GM23338 (cell line): ENCODE data around the gene DPYD. TPM values are rescaled to one million over a fixed set of nuclear protein-coding genes. Genes with fewer than 3 reads are reported as not detected.

ENCODE experiments used
- ATAC-seq: fragments of 200-7000 bp; cut with Tn5 transposase; 3 replicates; pipeline ENCODE4 v1.9.1; 2020
- DNase-seq: peaks from one replicate; pipeline ENCODE4 v3.0.0-alpha.2; 2015; ENCODE audit warnings: low spot score
- H2AFZ ChIP-seq: fragments of 200-600 bp; sonication (generic); 2 replicates; pipeline ENCODE4 v1.8.0; 2016; ENCODE audit warnings: antibody characterized with exemption, mild to moderate bottlenecking, moderate library complexity
- H3F3A ChIP-seq: fragments of 200-600 bp; sonication (generic); replicated peaks from 2 replicates; pipeline ENCODE4 v1.8.0; 2017; ENCODE audit warnings: antibody characterized with exemption, mixed run types, low read depth
- H3K27ac ChIP-seq: fragments of 200-600 bp; sonication (generic); 2 replicates; pipeline ENCODE4 v1.6.1; 2016; ENCODE audit warnings: low read depth
- H3K27me3 ChIP-seq: fragments of 200-600 bp; sonication (generic); 2 replicates; pipeline ENCODE4 v1.8.0; 2016; ENCODE audit warnings: mild to moderate bottlenecking, mixed run types, moderate library complexity; ENCODE audit not compliant: insufficient read depth
- H3K36me3 ChIP-seq: fragments of 200-600 bp; sonication (generic); 2 replicates; pipeline ENCODE4 v1.8.0; 2016; ENCODE audit warnings: mild to moderate bottlenecking; ENCODE audit not compliant: insufficient read depth
- H3K4me1 ChIP-seq: fragments of 200-600 bp; sonication (generic); 2 replicates; pipeline ENCODE4 v1.8.0; 2016; ENCODE audit warnings: mild to moderate bottlenecking, moderate library complexity; ENCODE audit not compliant: insufficient read depth
- H3K4me2 ChIP-seq: fragments of 200-600 bp; sonication (generic); 2 replicates; pipeline ENCODE4 v1.7.1; 2017; ENCODE audit warnings: mixed run types
- H3K4me3 ChIP-seq: fragments of 200-600 bp; sonication (generic); 2 replicates; pipeline ENCODE4 v1.6.1; 2016; ENCODE audit warnings: mixed run types
- H3K79me2 ChIP-seq: fragments of 200-600 bp; sonication (generic); replicated peaks from 2 replicates; pipeline ENCODE4 v1.8.0; 2017; ENCODE audit warnings: mild to moderate bottlenecking; ENCODE audit not compliant: insufficient read depth
- H3K9me2 ChIP-seq: fragments of 200-600 bp; sonication (generic); 2 replicates; pipeline ENCODE4 v1.8.0; 2017; ENCODE audit not compliant: insufficient read depth
- H4K20me1 ChIP-seq: fragments of 200-600 bp; sonication (generic); replicated peaks from 2 replicates; pipeline ENCODE4 v1.8.0; 2017; ENCODE audit warnings: mild to moderate bottlenecking; ENCODE audit not compliant: insufficient read depth
- H3K27ac Mint-ChIP-seq: 2 replicates; pipeline ENCODE4 v1.8.0; 2020; ENCODE audit warnings: inconsistent platforms, mild to moderate bottlenecking, moderate library complexity, mixed read lengths
- H3K27me3 Mint-ChIP-seq: 3 replicates; pipeline ENCODE4 v1.8.0; 2022; ENCODE audit warnings: low read depth, mild to moderate bottlenecking, moderate library complexity, mixed read lengths, inconsistent platforms; ENCODE audit not compliant: insufficient read depth, poor library complexity
- H3K36me3 Mint-ChIP-seq: 3 replicates; pipeline ENCODE4 v1.8.0; 2021; ENCODE audit warnings: low read depth, mild to moderate bottlenecking, inconsistent platforms, moderate library complexity, mixed read lengths
- H3K4me1 Mint-ChIP-seq: 3 replicates; pipeline ENCODE4 v1.8.0; 2020; ENCODE audit warnings: mild to moderate bottlenecking, inconsistent platforms, mixed read lengths
- H3K4me3 Mint-ChIP-seq: 3 replicates; pipeline ENCODE4 v1.8.0; 2021; ENCODE audit warnings: moderate library complexity, mild to moderate bottlenecking, inconsistent platforms, mixed read lengths
- H3K9me3 Mint-ChIP-seq: 3 replicates; pipeline ENCODE4 v1.8.0; 2020; ENCODE audit warnings: moderate library complexity, mild to moderate bottlenecking, inconsistent platforms, mixed read lengths
- CREB1 ChIP-seq: fragments of 250-450 bp; sonication (Bioruptor Pico); IDR thresholded peaks from 2 replicates; pipeline ENCODE4 v1.5.0; 2020; ENCODE audit warnings: low read depth, mild to moderate bottlenecking, moderate library complexity
- EZH2phosphoT487 ChIP-seq: fragments of 200-600 bp; sonication (generic); IDR thresholded peaks from one replicate; pipeline ENCODE4 v1.8.1; 2018; ENCODE audit warnings: antibody characterized with exemption; ENCODE audit not compliant: unreplicated experiment
- JUNB ChIP-seq: IDR thresholded peaks from one replicate; pipeline ENCODE4 v1.6.1; 2016; ENCODE audit warnings: antibody characterized with exemption; ENCODE audit not compliant: unreplicated experiment
- POLR2AphosphoS5 ChIP-seq: IDR thresholded peaks from 2 replicates; pipeline ENCODE4 v1.6.1; 2016; ENCODE audit warnings: antibody characterized with exemption, low read depth
- STAT1 ChIP-seq: IDR thresholded peaks from one replicate; pipeline ENCODE4 v1.6.1; 2016; ENCODE audit warnings: antibody characterized with exemption; ENCODE audit not compliant: unreplicated experiment
- ZNF114 ChIP-seq: fragments of 250-450 bp; sonication (Bioruptor Pico); IDR thresholded peaks from 2 replicates; pipeline ENCODE4 v1.5.0; 2020; ENCODE audit warnings: mild to moderate bottlenecking, moderate library complexity
- polyA plus RNA-seq: library from polyadenylated mRNA; unstranded; fragments of >200 nt; fragmentation: Nextera tagmentation; extraction: Ambion mirVana; gene quantifications from 2 replicates; pipeline ENCODE4 v1.2.1, GENCODE V29; 2016
- total RNA-seq: library from RNA; depleted of rRNA; stranded (reverse); fragments of >200 nt; shearing (Covaris generic); gene quantifications from 2 replicates; pipeline ENCODE4 v1.2.3, GENCODE V29; 2014
- TF ChIP-seq, protein P1 (sequence below): fragments of 250-450 bp; sonication (Bioruptor Pico); IDR thresholded peaks from 2 replicates; pipeline ENCODE4 v1.5.0; 2020; ENCODE audit warnings: mild to moderate bottlenecking, moderate library complexity
- TF ChIP-seq, protein P2 (sequence below): IDR thresholded peaks from 2 replicates; pipeline ENCODE4 v1.6.1; 2016; ENCODE audit warnings: antibody characterized with exemption
- TF ChIP-seq, protein P3 (sequence below), 2 experiments: fragments of 200-600 bp in 1 of 2; sonication (generic) in 1 of 2; conservative IDR thresholded peaks; 2 replicates each; pipeline versions ENCODE4 v1.5.1 to v1.6.1; 2016 to 2017; ENCODE audit warnings: antibody characterized with exemption in 2 of 2, low read depth in 2 of 2, mild to moderate bottlenecking in 2 of 2, moderate library complexity in 1 of 2

Gene DPYD
- total and polyA plus RNA-seq, 2 experiments from 2014 or later, result 0.50 to 1.6 TPM

DNA sequence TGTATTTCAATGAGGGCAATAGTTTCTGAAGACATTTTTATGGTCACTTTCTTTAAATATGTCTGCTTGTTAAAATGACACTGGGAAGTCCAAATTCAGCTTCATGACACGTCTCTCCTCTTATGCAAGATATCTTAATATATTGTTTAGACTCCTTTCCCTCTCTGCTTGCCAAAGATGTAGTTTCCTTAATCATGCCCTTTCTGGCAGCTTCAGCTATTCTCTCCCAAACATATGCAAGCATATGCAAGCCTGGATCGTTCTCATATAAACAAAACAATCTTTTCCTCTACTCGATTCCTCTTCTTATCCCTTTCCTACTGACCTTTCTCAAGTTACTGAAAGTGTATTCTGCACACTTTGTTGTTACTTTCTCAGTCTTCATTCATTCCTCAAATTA is 827.1 kb downstream of the DPYD start:
- H4K20me1 ChIP-seq, result no peaks in the 10 kb centered on the region
- no peak overlapping the region for H3K4me2 ChIP-seq
- no peak for ATAC-seq
- Mint-ChIP-seq H3K9me3 (no peaks in the 10 kb centered on the region; the same call in 2 of the 3 replicates), H3K36me3 (no peaks in the 10 kb centered on the region; the same call in 2 of the 3 replicates), H3K27ac (no peak overlapping the region), H3K4me1 (no peaks in the 10 kb centered on the region), H3K27me3 (no peaks in the 10 kb centered on the region), H3K4me3 (no peak overlapping the region)
- H3K4me3 ChIP-seq, result no peak overlapping the region
- H2AFZ ChIP-seq, result no peak overlapping the region
- H3K4me1 ChIP-seq, result peaks cover 5% of the 10 kb centered on the region; the same call in 1 of the 2 replicates
- no peaks in the 10 kb centered on the region for H3K9me2 ChIP-seq
- TF ChIP-seq STAT1 (no peak), JUNB (no peak), POLR2AphosphoS5 (no peak), ZNF114 (no peak), CREB1 (CRISPR knock-in tag) (no peak), EZH2phosphoT487 (no peak)
- TF ChIP-seq, protein P1, sequence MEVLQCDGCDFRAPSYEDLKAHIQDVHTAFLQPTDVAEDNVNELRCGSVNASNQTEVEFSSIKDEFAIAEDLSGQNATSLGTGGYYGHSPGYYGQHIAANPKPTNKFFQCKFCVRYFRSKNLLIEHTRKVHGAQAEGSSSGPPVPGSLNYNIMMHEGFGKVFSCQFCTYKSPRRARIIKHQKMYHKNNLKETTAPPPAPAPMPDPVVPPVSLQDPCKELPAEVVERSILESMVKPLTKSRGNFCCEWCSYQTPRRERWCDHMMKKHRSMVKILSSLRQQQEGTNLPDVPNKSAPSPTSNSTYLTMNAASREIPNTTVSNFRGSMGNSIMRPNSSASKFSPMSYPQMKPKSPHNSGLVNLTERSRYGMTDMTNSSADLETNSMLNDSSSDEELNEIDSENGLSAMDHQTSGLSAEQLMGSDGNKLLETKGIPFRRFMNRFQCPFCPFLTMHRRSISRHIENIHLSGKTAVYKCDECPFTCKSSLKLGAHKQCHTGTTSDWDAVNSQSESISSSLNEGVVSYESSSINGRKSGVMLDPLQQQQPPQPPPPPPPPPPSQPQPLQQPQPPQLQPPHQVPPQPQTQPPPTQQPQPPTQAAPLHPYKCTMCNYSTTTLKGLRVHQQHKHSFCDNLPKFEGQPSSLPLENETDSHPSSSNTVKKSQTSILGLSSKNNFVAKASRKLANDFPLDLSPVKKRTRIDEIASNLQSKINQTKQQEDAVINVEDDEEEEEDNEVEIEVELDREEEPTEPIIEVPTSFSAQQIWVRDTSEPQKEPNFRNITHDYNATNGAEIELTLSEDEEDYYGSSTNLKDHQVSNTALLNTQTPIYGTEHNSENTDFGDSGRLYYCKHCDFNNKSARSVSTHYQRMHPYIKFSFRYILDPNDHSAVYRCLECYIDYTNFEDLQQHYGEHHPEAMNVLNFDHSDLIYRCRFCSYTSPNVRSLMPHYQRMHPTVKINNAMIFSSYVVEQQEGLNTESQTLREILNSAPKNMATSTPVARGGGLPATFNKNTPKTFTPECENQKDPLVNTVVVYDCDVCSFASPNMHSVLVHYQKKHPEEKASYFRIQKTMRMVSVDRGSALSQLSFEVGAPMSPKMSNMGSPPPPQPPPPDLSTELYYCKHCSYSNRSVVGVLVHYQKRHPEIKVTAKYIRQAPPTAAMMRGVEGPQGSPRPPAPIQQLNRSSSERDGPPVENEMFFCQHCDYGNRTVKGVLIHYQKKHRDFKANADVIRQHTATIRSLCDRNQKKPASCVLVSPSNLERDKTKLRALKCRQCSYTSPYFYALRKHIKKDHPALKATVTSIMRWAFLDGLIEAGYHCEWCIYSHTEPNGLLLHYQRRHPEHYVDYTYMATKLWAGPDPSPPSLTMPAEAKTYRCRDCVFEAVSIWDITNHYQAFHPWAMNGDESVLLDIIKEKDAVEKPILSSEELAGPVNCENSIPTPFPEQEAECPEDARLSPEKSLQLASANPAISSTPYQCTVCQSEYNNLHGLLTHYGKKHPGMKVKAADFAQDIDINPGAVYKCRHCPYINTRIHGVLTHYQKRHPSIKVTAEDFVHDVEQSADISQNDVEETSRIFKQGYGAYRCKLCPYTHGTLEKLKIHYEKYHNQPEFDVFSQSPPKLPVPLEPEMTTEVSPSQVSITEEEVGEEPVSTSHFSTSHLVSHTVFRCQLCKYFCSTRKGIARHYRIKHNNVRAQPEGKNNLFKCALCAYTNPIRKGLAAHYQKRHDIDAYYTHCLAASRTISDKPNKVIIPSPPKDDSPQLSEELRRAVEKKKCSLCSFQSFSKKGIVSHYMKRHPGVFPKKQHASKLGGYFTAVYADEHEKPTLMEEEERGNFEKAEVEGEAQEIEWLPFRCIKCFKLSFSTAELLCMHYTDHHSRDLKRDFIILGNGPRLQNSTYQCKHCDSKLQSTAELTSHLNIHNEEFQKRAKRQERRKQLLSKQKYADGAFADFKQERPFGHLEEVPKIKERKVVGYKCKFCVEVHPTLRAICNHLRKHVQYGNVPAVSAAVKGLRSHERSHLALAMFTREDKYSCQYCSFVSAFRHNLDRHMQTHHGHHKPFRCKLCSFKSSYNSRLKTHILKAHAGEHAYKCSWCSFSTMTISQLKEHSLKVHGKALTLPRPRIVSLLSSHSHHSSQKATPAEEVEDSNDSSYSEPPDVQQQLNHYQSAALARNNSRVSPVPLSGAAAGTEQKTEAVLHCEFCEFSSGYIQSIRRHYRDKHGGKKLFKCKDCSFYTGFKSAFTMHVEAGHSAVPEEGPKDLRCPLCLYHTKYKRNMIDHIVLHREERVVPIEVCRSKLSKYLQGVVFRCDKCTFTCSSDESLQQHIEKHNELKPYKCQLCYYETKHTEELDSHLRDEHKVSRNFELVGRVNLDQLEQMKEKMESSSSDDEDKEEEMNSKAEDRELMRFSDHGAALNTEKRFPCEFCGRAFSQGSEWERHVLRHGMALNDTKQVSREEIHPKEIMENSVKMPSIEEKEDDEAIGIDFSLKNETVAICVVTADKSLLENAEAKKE (CRISPR knock-in tag), result no peak
- TF ChIP-seq, protein P2, sequence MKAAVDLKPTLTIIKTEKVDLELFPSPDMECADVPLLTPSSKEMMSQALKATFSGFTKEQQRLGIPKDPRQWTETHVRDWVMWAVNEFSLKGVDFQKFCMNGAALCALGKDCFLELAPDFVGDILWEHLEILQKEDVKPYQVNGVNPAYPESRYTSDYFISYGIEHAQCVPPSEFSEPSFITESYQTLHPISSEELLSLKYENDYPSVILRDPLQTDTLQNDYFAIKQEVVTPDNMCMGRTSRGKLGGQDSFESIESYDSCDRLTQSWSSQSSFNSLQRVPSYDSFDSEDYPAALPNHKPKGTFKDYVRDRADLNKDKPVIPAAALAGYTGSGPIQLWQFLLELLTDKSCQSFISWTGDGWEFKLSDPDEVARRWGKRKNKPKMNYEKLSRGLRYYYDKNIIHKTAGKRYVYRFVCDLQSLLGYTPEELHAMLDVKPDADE, result no peak
- TF ChIP-seq, protein P3, sequence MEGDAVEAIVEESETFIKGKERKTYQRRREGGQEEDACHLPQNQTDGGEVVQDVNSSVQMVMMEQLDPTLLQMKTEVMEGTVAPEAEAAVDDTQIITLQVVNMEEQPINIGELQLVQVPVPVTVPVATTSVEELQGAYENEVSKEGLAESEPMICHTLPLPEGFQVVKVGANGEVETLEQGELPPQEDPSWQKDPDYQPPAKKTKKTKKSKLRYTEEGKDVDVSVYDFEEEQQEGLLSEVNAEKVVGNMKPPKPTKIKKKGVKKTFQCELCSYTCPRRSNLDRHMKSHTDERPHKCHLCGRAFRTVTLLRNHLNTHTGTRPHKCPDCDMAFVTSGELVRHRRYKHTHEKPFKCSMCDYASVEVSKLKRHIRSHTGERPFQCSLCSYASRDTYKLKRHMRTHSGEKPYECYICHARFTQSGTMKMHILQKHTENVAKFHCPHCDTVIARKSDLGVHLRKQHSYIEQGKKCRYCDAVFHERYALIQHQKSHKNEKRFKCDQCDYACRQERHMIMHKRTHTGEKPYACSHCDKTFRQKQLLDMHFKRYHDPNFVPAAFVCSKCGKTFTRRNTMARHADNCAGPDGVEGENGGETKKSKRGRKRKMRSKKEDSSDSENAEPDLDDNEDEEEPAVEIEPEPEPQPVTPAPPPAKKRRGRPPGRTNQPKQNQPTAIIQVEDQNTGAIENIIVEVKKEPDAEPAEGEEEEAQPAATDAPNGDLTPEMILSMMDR (conservative IDR thresholded peaks at IDR 0.05; ENCODE audit: low read depth in 2 of 2), result no peak
- no peak for DNase-seq
- H3K27ac ChIP-seq, result no peak overlapping the region
- H3K27me3 ChIP-seq, result no peaks in the 10 kb centered on the region
- H3F3A ChIP-seq, result no peaks in the 10 kb centered on the region
- H3K79me2 ChIP-seq, result no peaks in the 10 kb centered on the region
- no peaks in the 10 kb centered on the region for H3K36me3 ChIP-seq
